ENCODE results near the gene KIAA1217. TPM values are rescaled to one million over a fixed set of nuclear protein-coding genes. Genes with fewer than 3 reads are reported as not detected.

KIAA1217 gene
- polyA plus RNA-seq, 2 of the 4 experiments (the other 2 are of a cell fraction) = 1.5 to 2.7 TPM

GRCh38 chr10:24415455-24416125, 206.7 kb downstream of the KIAA1217 start:
- 39% methylated on average over 5 of the region's 5 CpGs for WGBS (ENCODE audit: missing lambda C conversion rate)
- H3K4me3 ChIP-seq = no peak overlapping the region
- POLR2A ChIA-PET = no interaction called here
- ATAC-seq (no peak), DNase-seq (ENCODE audit: low read depth in 1 of 2, low spot score in 1 of 2) (no peak), FAIRE-seq (no peak)
- CTCF ChIA-PET = interaction anchor here (0.6 to 1.5 kb wide), 3 partner anchors 18 to 137 kb away, joined by 3 to 5 read pairs (median 3); no protein-coding TSS in a partner anchor
- no peaks in the 10 kb centered on the region for H3K4me1 ChIP-seq
- no peak for TF ChIP-seq KDM5A (IDR thresholded peaks at IDR 0.05)
- TF ChIP-seq FOSB (CRISPR knock-in tag; IDR thresholded peaks at IDR 0.05) = no peak
- H3K4me2 ChIP-seq = no peak overlapping the region
- H3K27ac ChIP-seq = no peak overlapping the region
- no peaks in the 10 kb centered on the region; the same call in 2 of the 3 replicates for H3K9me3 ChIP-seq

- POLR2A ChIA-PET = no interaction called here
- ATAC-seq (no peak), DNase-seq (ENCODE audit: low read depth in 1 of 2, low spot score in 1 of 2) (no peak), FAIRE-seq (no peak)
- Histone ChIP-seq H3K27ac (no peak overlapping the region), H3K4me1 (no peaks in the 10 kb centered on the region), H3K4me3 (no peak overlapping the region), H3K9me3 (no peaks in the 10 kb centered on the region; the same call in 2 of the 3 replicates), H3K4me2 (no peak overlapping the region)
- TF ChIP-seq CHD4 (IDR thresholded peaks at IDR 0.05; ENCODE audit: borderline replicate concordance) = no peak
- no peak for TF ChIP-seq SMC3 (IDR thresholded peaks at IDR 0.05)
- TF ChIP-seq ZFP36 (IDR thresholded peaks at IDR 0.05; ENCODE audit: borderline replicate concordance, partially characterized antibody) = no peak
- TF ChIP-seq FOSL2 (IDR thresholded peaks at IDR 0.05) = no peak
- no peak for TF ChIP-seq FOSL2 (CRISPR knock-in tag; IDR thresholded peaks at IDR 0.05)
- TF ChIP-seq E2F6 (IDR thresholded peaks at IDR 0.05; ENCODE audit: borderline replicate concordance, low read depth) = no peak
- TF ChIP-seq ESRRA (IDR thresholded peaks at IDR 0.05; ENCODE audit: borderline replicate concordance, low read length) = no peak
- no peak for TF ChIP-seq CTCF (IDR thresholded peaks at IDR 0.05)
- TF ChIP-seq ZNF302 (CRISPR knock-in tag; IDR thresholded peaks at IDR 0.05) = no peak
- CTCF ChIA-PET = interaction anchor here (0.6 to 1.5 kb wide), 5 partner anchors 8 to 136 kb away, joined by 3 to 5 read pairs (median 3); no protein-coding TSS in a partner anchor
- 59% methylated on average over 4 of the region's 4 CpGs for WGBS (ENCODE audit: missing lambda C conversion rate)
Observed at GRCh38 chr10:24416248-24416647, 207.3 kb downstream of the KIAA1217 start.

GRCh38 chr10:24417053-24417452, 208.1 kb downstream of the KIAA1217 start:
- DNase-seq (ENCODE audit: low read depth in 1 of 2, low spot score in 1 of 2) = no peak
- ATAC-seq = no peak
- FAIRE-seq = no peak
- POLR2A ChIA-PET = no interaction called here
- Histone ChIP-seq H3K27ac (no peak overlapping the region), H3K4me1 (no peaks in the 10 kb centered on the region), H3K9me3 (no peaks in the 10 kb centered on the region; the same call in 2 of the 3 replicates), H3K4me3 (no peak overlapping the region), H3K4me2 (no peak overlapping the region)
- CTCF ChIA-PET = interaction anchor here (1.0 to 1.5 kb wide), 4 partner anchors 9 to 102 kb away, joined by 3 read pairs; no protein-coding TSS in a partner anchor
- no peak for TF ChIP-seq MYC (IDR thresholded peaks at IDR 0.05; ENCODE audit: borderline replicate concordance, low read length)
- no peak for TF ChIP-seq JUNB (IDR thresholded peaks at IDR 0.05)
- no peak for TF ChIP-seq CHD4 (IDR thresholded peaks at IDR 0.05; ENCODE audit: borderline replicate concordance)
- no peak for TF ChIP-seq CEBPB (IDR thresholded peaks at IDR 0.05)
- no peak for TF ChIP-seq RCOR1 (IDR thresholded peaks at IDR 0.05; ENCODE audit: low read depth, low read length)
- no peak for TF ChIP-seq HOXA7 (CRISPR knock-in tag; IDR thresholded peaks at IDR 0.05)
- TF ChIP-seq ESRRA (IDR thresholded peaks at IDR 0.05; ENCODE audit: borderline replicate concordance, low read length) = no peak
- no peak for TF ChIP-seq HEYL (CRISPR knock-in tag; IDR thresholded peaks at IDR 0.05)
- TF ChIP-seq CBX8 (IDR thresholded peaks at IDR 0.05) = no peak
- no peak for TF ChIP-seq ZFP36 (IDR thresholded peaks at IDR 0.05; ENCODE audit: borderline replicate concordance, partially characterized antibody)
- no peak for TF ChIP-seq EHMT2 (IDR thresholded peaks at IDR 0.05; ENCODE audit: low read depth)
- TF ChIP-seq NPAS2 (CRISPR knock-in tag; IDR thresholded peaks at IDR 0.05; ENCODE audit: borderline replicate concordance) = no peak
- WGBS (ENCODE audit: missing lambda C conversion rate) = 59% methylated on average over 7 of the region's 7 CpGs
